H9 (cell line): ENCODE results near the gene PLXNA4. TPM values are rescaled to one million over a fixed set of nuclear protein-coding genes. Genes with fewer than 3 reads are reported as not detected.

Source experiments
- DNase-seq: peaks from one replicate; pipeline ENCODE4 v3.0.0-alpha.2; 2017
- H2AFZ ChIP-seq: one replicate; pipeline ENCODE4 v1.6.1; 2013; ENCODE audit warnings: mild to moderate bottlenecking, low read length, control low read depth, moderate library complexity
- H2AK5ac ChIP-seq: 2 replicates; pipeline ENCODE4 v1.6.1; 2013; ENCODE audit warnings: low read length, control low read depth, mixed read lengths; ENCODE audit not compliant: insufficient read length
- H2BK120ac ChIP-seq: one replicate; pipeline ENCODE4 v1.6.1; 2013; ENCODE audit warnings: low read depth, mild to moderate bottlenecking, low read length, control low read depth, inconsistent platforms; ENCODE audit not compliant: poor library complexity, severe bottlenecking
- H2BK12ac ChIP-seq: 2 replicates; pipeline ENCODE4 v1.6.1; 2013; ENCODE audit warnings: low read length, control low read depth, mixed read lengths, low read depth; ENCODE audit not compliant: insufficient read length
- H2BK15ac ChIP-seq: 2 replicates; pipeline ENCODE4 v1.6.1; 2013; ENCODE audit warnings: low read depth, low read length, control low read depth
- H2BK20ac ChIP-seq: one replicate; pipeline ENCODE4 v1.6.1; 2013; ENCODE audit warnings: low read depth, mild to moderate bottlenecking, low read length, control low read depth, inconsistent platforms; ENCODE audit not compliant: poor library complexity, severe bottlenecking
- H2BK5ac ChIP-seq: 2 replicates; pipeline ENCODE4 v1.6.1; 2013; ENCODE audit warnings: low read length, control low read depth, mixed read lengths; ENCODE audit not compliant: insufficient read length
- H3K14ac ChIP-seq: 2 replicates; pipeline ENCODE4 v1.6.1; 2013; ENCODE audit warnings: low read length, control low read depth; ENCODE audit not compliant: insufficient read depth
- H3K18ac ChIP-seq: 2 replicates; pipeline ENCODE4 v1.6.1; 2013; ENCODE audit warnings: low read depth, mild to moderate bottlenecking, mixed read lengths, low read length, control low read depth; ENCODE audit not compliant: insufficient read length
- H3K23ac ChIP-seq: 2 replicates; pipeline ENCODE4 v1.6.1; 2013; ENCODE audit warnings: low read length, control low read depth, mixed read lengths, low read depth; ENCODE audit not compliant: insufficient read length
- H3K23me2 ChIP-seq: 2 replicates; pipeline ENCODE4 v1.6.1; 2013; ENCODE audit warnings: low read depth, mild to moderate bottlenecking, mixed read lengths, low read length, control low read depth; ENCODE audit not compliant: insufficient read length, poor library complexity, severe bottlenecking
- H3K27ac ChIP-seq: 2 replicates; pipeline ENCODE4 v1.5.1; 2013; ENCODE audit warnings: low read length, control low read depth, mixed read lengths, low read depth; ENCODE audit not compliant: insufficient read length
- H3K27me3 ChIP-seq: 2 replicates; pipeline ENCODE4 v1.6.1; 2013; ENCODE audit warnings: low read length, control low read depth, inconsistent platforms; ENCODE audit not compliant: insufficient read depth
- H3K4ac ChIP-seq: 2 replicates; pipeline ENCODE4 v1.6.1; 2013; ENCODE audit warnings: low read depth, mild to moderate bottlenecking, control low read depth, inconsistent platforms, low read length, moderate library complexity
- H3K4me1 ChIP-seq: 2 replicates; pipeline ENCODE4 v1.6.1; 2013; ENCODE audit warnings: low read length, control low read depth, inconsistent platforms; ENCODE audit not compliant: insufficient read depth
- H3K4me2 ChIP-seq: 2 replicates; pipeline ENCODE4 v1.6.1; 2013; ENCODE audit warnings: low read length, control low read depth, mixed read lengths; ENCODE audit not compliant: insufficient read length, insufficient read depth
- H3K56ac ChIP-seq: 2 replicates; pipeline ENCODE4 v1.6.1; 2013; ENCODE audit warnings: low read depth, mild to moderate bottlenecking, mixed read lengths, low read length, control low read depth; ENCODE audit not compliant: insufficient read length
- H3K79me1 ChIP-seq: 2 replicates; pipeline ENCODE4 v1.6.1; 2013; ENCODE audit warnings: low read depth, mild to moderate bottlenecking, moderate library complexity, low read length, control low read depth, inconsistent platforms; ENCODE audit not compliant: insufficient read depth, poor library complexity, severe bottlenecking
- H3K79me2 ChIP-seq: 2 replicates; pipeline ENCODE4 v1.6.1; 2013; ENCODE audit warnings: low read length, control low read depth, inconsistent platforms; ENCODE audit not compliant: insufficient read depth
- H3K9ac ChIP-seq: 2 replicates; pipeline ENCODE4 v1.6.1; 2013; ENCODE audit warnings: low read length, control low read depth, mixed read lengths; ENCODE audit not compliant: insufficient read length; ENCODE audit errors: extremely low read depth
- H3K9me3 ChIP-seq: one replicate; pipeline ENCODE4 v1.6.1; 2013; ENCODE audit warnings: low read depth, low read length, inconsistent platforms; ENCODE audit not compliant: control insufficient read depth
- H3T11ph ChIP-seq: one replicate; pipeline ENCODE4 v1.6.1; 2013; ENCODE audit warnings: mild to moderate bottlenecking, low read length, control low read depth, inconsistent platforms
- H4K20me1 ChIP-seq: one replicate; pipeline ENCODE4 v1.6.1; 2013; ENCODE audit not compliant: control insufficient read depth, insufficient read length, insufficient read depth
- H4K5ac ChIP-seq: 2 replicates; pipeline ENCODE4 v1.6.1; 2013; ENCODE audit warnings: low read depth, mild to moderate bottlenecking, mixed read lengths, low read length, control low read depth; ENCODE audit not compliant: insufficient read length
- H4K8ac ChIP-seq: replicated peaks from 2 replicates; pipeline ENCODE4 v1.6.1; 2013; ENCODE audit warnings: low read length, control low read depth, mixed read lengths, low read depth; ENCODE audit not compliant: insufficient read length
- H4K91ac ChIP-seq: 2 replicates; pipeline ENCODE4 v1.6.1; 2013; ENCODE audit warnings: low read depth, mild to moderate bottlenecking, moderate library complexity, mixed read lengths, low read length, control low read depth; ENCODE audit not compliant: insufficient read length
- H3K27ac Mint-ChIP-seq, 3 experiments: 2 replicates in 2 of 3; 3 replicates in 1 of 3; pipeline ENCODE4 v1.8.0; 2020 to 2021; ENCODE audit warnings: mixed read lengths in 3 of 3, mild to moderate bottlenecking in 1 of 3, moderate library complexity in 1 of 3
- H3K27me3 Mint-ChIP-seq: 2 replicates; pipeline ENCODE4 v1.8.0; 2021; ENCODE audit warnings: low read depth, mild to moderate bottlenecking, moderate library complexity, mixed read lengths
- H3K36me3 Mint-ChIP-seq, 3 experiments: 2 replicates in 2 of 3; 3 replicates in 1 of 3; pipeline ENCODE4 v1.8.0; 2020 to 2021; ENCODE audit warnings: low read depth in 3 of 3, mixed read lengths in 3 of 3; ENCODE audit not compliant: insufficient read depth in 1 of 3
- H3K4me1 Mint-ChIP-seq, 2 experiments: 2 replicates each; pipeline ENCODE4 v1.8.0; 2020; ENCODE audit warnings: mixed read lengths in 2 of 2
- H3K4me3 Mint-ChIP-seq, 2 experiments: 2 replicates in 1 of 2; 3 replicates in 1 of 2; pipeline ENCODE4 v1.8.0; 2020 to 2021; ENCODE audit warnings: mild to moderate bottlenecking in 2 of 2, mixed read lengths in 2 of 2, moderate library complexity in 1 of 2
- H3K9me3 Mint-ChIP-seq, 2 experiments: 2 replicates in 1 of 2; 3 replicates in 1 of 2; pipeline ENCODE4 v1.8.0; 2020; ENCODE audit warnings: mild to moderate bottlenecking in 2 of 2, mixed read lengths in 2 of 2, moderate library complexity in 1 of 2
- CTCF ChIP-seq: fragments of 200-600 bp; sonication (generic); conservative IDR thresholded peaks from 3 replicates; pipeline ENCODE4 v1.8.0; 2021; ENCODE audit warnings: antibody characterized with exemption, mild to moderate bottlenecking
- WGBS: extraction: QIAGEN DNeasy Blood & Tissue Kit; methylation state at CpG from one replicate; pipeline ENCODE4 v1.1.7; 2013; ENCODE audit warnings: missing lambda C conversion rate, low lambda C conversion rate, mixed read lengths; ENCODE audit not compliant: insufficient read length; ENCODE audit errors: extremely low coverage; 5-methylcytosine and 5-hydroxymethylcytosine counted together
- total RNA-seq: library from RNA; stranded (reverse); gene quantifications from 2 replicates; pipeline ENCODE4 v1.2.1, GENCODE V29; 2021

PLXNA4 gene
- total RNA-seq, 1 experiment from 2014 or later: 0.35 TPM

- no peak overlapping the region for H3K27ac ChIP-seq
- H4K8ac ChIP-seq: no peak overlapping the region
- H3K79me2 ChIP-seq: no peaks in the 10 kb centered on the region
- no peak overlapping the region for H3T11ph ChIP-seq
- H3K9me3 ChIP-seq: no peaks in the 10 kb centered on the region
- no peak overlapping the region for H2AFZ ChIP-seq
- no peak overlapping the region for H3K56ac ChIP-seq
- H3K9ac ChIP-seq: no peak overlapping the region
- no peak overlapping the region for H2BK5ac ChIP-seq
- no peak overlapping the region for H3K18ac ChIP-seq
- H4K91ac ChIP-seq: no peak overlapping the region
- WGBS: no CpG with 5 or more reads among the region's 4 CpGs
- no peak overlapping the region for H3K4me2 ChIP-seq
- Mint-ChIP-seq H3K27ac (no peak overlapping the region), H3K27me3 (peaks cover 8% of the 10 kb centered on the region; the same call in 1 of the 2 replicates), H3K36me3 (no peaks in the 10 kb centered on the region), H3K9me3 (no peaks in the 10 kb centered on the region), H3K4me1 (peaks cover 27 to 34% of the 10 kb centered on the region in 2 experiments), H3K4me3 (no peak overlapping the region)
- H2BK20ac ChIP-seq: no peak overlapping the region
- H2BK120ac ChIP-seq: no peak overlapping the region
- H3K23ac ChIP-seq: no peak overlapping the region
- TF ChIP-seq CTCF: no peak
- no peak overlapping the region for H3K14ac ChIP-seq
- no peak overlapping the region for H2BK15ac ChIP-seq
- no peak for DNase-seq
- H3K27me3 ChIP-seq: no peaks in the 10 kb centered on the region; the same call in 1 of the 2 replicates
- H4K20me1 ChIP-seq: no peaks in the 10 kb centered on the region
- H3K79me1 ChIP-seq: no peaks in the 10 kb centered on the region
- H2BK12ac ChIP-seq: no peak overlapping the region
- H3K4ac ChIP-seq: no peak overlapping the region
- H2AK5ac ChIP-seq: no peak overlapping the region
- peaks cover 5% of the 10 kb centered on the region; the same call in 1 of the 2 replicates for H3K4me1 ChIP-seq
- no peaks in the 10 kb centered on the region for H3K23me2 ChIP-seq
- H4K5ac ChIP-seq: no peak overlapping the region
These were observed 170.2 kb downstream of the PLXNA4 start for GRCh38 chr7:132406039-132406438.
